ENCODE results near the gene PTPRN2.

The PTPRN2 gene

GRCh38 chr7:157745721-157746709 is 841.6 kb downstream of the PTPRN2 start:
- DNase-seq (ENCODE audit: low read depth): no peak
- no peak overlapping the region for H3K4me3 ChIP-seq (ENCODE audit: low read depth, low read length)
- TF ChIP-seq CTCF (IDR thresholded peaks at IDR 0.05; ENCODE audit: low read depth, low read length, missing control alignments): no peak

- no peak for TF ChIP-seq CTCF (IDR thresholded peaks at IDR 0.05; ENCODE audit: low read depth, low read length, missing control alignments)
- no peak overlapping the region for H3K4me3 ChIP-seq (ENCODE audit: low read depth, low read length)
- no peak for DNase-seq (ENCODE audit: low read depth)
Observed at GRCh38 chr7:157744786-157745601, 842.6 kb downstream of the PTPRN2 start.

- no peak for TF ChIP-seq CTCF (IDR thresholded peaks at IDR 0.05; ENCODE audit: low read depth, low read length, missing control alignments)
- DNase-seq (ENCODE audit: low read depth): no peak
Observed at GRCh38 chr7:157743781-157744525, 843.7 kb downstream of the PTPRN2 start.

GRCh38 chr7:157740251-157740798 is 847.3 kb downstream of the PTPRN2 start:
- DNase-seq (ENCODE audit: low read depth): no peak
- no peak for TF ChIP-seq CTCF (IDR thresholded peaks at IDR 0.05; ENCODE audit: low read depth, low read length, missing control alignments)
- H3K4me3 ChIP-seq (ENCODE audit: low read depth, low read length): no peak overlapping the region

More at GRCh38 chr7:157743781-157744525, 843.7 kb downstream of the PTPRN2 start:
- no peak overlapping the region for H3K4me3 ChIP-seq (ENCODE audit: low read depth, low read length)

GRCh38 chr7:157739650-157740049 is 848.0 kb downstream of the PTPRN2 start:
- no peak for DNase-seq (ENCODE audit: low read depth)
- TF ChIP-seq CTCF (IDR thresholded peaks at IDR 0.05; ENCODE audit: low read depth, low read length, missing control alignments): no peak
- H3K4me3 ChIP-seq (ENCODE audit: low read depth, low read length): no peak overlapping the region

GRCh38 chr7:157739031-157739430 is 848.6 kb downstream of the PTPRN2 start:
- no peak for TF ChIP-seq CTCF (IDR thresholded peaks at IDR 0.05; ENCODE audit: low read depth, low read length, missing control alignments)
- no peak overlapping the region for H3K4me3 ChIP-seq (ENCODE audit: low read depth, low read length)
- DNase-seq (ENCODE audit: low read depth): no peak
